HG02798 (cell line): ENCODE measurements around the gene COQ8B.
A peak's percentile ranks its signal among the peaks of the same experiment; 100 is the strongest.
"Not testable (repeated sequence)": the region's sequence is repeated elsewhere in the genome, so short reads cannot be mapped to it uniquely, and the experiment has no call there.

Experiments used
- ATAC-seq: cut with Tn5 transposase; IDR thresholded peaks from one replicate; pipeline ENCODE4 v1.9.1; 2021; ENCODE audit warnings: mild to moderate bottlenecking; ENCODE audit not compliant: unreplicated experiment, poor library complexity

Gene COQ8B

GRCh38 chr19:40672573-40673299 lies 44.0 kb downstream of the COQ8B start:
- no peak for ATAC-seq

GRCh38 chr19:40672038-40672437 lies 44.6 kb downstream of the COQ8B start:
- ATAC-seq: no peak

GRCh38 chr19:40671404-40671803 lies 45.3 kb downstream of the COQ8B start:
- ATAC-seq: no peak

DNA sequence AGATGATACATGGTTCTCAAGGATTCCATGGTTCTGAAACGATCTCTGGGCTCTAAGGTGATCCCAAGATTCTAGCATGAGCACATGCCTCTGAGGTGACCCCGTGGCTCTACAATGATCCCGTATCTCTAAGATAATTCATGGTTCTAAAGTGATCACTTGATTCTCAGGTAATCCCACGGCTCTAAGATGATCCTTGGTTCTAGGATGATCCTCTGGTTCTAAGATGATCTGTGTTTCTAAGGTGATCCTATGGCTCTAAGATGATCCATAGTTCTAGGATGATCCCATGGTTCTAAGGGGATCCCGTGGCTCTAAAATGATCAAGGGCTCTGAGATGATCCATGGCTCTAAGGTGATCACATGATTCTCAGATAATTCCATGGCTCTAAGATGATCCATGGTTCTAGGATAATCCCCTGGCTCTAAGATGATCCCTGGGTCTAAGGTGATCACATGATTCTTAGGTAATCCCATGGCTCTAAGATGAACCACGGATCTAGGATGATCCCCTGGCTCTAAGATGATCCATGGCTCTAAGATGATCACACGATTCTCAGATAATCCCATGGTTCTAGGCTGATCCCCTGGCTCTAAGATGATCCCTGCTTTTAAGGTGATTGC lies 47.6 kb downstream of the COQ8B start:
- ATAC-seq: no peak

DNA sequence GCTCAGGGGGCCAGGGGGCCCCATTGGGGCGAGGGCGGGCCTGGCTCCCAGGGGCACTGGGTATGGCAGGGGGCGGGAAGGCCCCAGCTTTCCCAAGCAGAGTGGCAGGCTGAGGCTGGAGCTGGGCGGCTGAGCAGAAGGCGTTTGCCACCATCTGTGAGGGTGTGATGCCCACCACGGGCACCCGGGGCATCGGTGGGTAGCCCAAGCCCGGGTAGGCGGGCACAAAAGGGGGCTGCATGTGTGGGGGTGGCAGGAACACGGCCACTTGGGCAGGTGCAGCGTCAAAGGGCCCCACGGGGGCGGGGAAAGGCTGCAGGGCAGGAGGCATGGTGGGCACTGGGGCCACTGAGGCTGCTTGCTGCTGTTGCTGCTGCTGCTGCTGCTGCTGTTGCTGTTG lies 49.1 kb downstream of the COQ8B start:
- no peak for ATAC-seq

- ATAC-seq: no peak
These were observed 49.8 kb downstream of the COQ8B start for GRCh38 chr19:40666803-40667438.

- ATAC-seq: no peak
These were observed 52.7 kb downstream of the COQ8B start for GRCh38 chr19:40663695-40664692.

DNA sequence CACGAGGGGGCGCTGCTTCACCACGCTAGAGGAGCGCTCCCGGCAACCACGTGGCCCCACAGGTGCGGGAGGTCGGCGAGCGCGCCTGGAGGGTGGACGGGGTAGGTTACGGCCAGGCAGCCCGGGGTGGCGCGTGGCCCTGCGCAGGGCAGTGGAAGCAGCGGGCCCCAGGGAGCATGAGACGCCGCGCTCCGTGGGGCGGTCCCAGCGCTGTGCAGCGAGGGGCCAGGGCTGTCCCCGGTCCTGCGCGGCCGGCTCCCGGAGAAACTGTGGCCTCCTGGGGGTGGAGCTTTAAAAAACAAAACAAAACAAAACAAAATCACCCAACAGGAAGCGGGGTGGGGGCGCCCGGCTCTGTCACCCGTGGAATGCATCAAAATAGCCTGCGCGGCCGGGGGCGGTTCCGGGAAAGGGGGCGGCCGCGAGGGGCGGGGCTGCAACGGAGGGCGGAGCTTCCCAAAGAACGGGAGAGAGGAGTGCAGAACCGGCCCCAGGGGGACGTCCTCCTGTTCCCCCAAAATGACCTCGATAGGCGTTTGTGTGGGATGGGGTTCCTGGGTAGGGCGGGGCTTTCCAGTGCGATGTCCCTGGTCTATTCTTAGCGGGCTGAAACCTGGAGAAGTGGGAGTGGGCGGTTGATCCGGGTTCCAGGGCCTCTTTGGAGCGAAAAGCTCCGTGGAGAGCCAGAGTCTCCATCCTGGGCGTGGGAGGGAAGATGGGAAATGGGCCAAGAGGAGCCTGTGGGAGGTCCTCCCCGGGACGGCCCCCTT lies 53.6 kb downstream of the COQ8B start:
- peak; percentile 81 for ATAC-seq

DNA sequence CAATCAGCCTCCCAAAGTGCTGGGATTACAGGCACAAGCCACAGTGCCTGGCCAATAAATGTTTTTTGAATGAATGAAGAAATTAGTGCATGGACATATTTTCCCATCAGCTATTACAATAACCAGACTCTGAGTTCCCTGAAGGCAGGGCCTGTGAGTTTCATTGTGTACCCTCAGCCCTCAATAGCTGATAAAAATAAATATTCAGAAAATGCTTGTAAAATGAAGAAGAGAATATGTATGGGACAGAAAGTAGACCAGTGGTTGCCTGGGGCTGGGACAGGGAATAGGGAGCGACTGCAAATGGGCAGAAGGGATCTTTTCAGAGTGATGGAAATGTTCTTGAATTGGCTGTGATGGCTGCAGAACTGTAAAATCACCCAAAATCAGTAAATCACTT lies 55.1 kb downstream of the COQ8B start:
- ATAC-seq: no peak

DNA sequence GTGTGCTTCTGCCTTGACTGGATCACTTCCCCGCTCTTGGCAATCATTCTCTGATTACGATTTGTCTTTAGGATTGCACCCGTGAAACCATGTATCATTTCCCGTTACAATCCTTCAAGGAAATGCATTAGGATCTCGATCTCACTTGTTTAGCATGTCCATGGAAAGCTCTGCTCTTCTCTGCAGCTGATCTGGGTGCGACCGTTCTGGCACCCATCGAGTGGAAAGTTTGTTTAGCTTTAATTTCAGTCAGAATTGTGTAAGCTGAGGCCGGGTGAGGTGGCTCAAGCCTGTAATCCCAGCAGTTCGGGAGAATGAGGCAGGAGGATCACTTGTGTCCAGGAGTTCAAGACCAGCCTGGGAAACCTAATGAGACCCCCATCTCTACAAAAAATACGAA lies 57.1 kb downstream of the COQ8B start:
- ATAC-seq: no peak

GRCh38 chr19:40659116-40659515 lies 57.6 kb downstream of the COQ8B start:
- no peak for ATAC-seq

- no peak for ATAC-seq
These were observed 58.7 kb downstream of the COQ8B start for GRCh38 chr19:40658031-40658430.

- not testable (repeated sequence) for ATAC-seq
These were observed 61.0 kb downstream of the COQ8B start for GRCh38 chr19:40655684-40656083.

GRCh38 chr19:40652303-40652702 lies 64.4 kb downstream of the COQ8B start:
- ATAC-seq: not testable (repeated sequence)

DNA sequence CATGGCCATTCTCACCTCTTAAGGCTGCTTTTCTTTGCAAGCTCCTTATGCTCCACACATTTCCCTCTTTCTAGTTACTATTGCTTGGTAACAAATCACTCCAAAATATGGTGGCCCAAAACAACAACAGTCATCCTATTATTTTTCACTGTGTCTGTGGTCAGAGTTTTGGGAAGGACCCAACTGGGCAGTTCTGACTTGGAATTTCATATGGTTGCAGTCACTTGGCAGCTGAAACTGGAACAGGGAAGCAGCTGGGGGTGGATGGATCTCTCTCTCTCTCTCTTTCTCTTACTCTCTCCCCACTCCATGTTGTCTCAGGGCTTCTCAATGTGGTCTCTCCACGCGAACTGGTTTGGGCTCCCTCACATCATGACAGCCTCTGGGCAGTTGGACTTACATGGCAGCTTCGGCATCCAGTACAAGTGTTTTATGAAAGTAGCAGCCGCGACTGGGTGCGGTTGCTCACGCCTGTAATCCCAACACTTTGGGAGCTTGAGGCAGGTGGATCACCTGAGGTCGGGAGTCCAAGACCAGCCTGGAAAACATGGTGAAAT lies 65.9 kb downstream of the COQ8B start:
- no peak for ATAC-seq

- ATAC-seq: not testable (repeated sequence)
These were observed 66.6 kb downstream of the COQ8B start for GRCh38 chr19:40649903-40650675.

DNA sequence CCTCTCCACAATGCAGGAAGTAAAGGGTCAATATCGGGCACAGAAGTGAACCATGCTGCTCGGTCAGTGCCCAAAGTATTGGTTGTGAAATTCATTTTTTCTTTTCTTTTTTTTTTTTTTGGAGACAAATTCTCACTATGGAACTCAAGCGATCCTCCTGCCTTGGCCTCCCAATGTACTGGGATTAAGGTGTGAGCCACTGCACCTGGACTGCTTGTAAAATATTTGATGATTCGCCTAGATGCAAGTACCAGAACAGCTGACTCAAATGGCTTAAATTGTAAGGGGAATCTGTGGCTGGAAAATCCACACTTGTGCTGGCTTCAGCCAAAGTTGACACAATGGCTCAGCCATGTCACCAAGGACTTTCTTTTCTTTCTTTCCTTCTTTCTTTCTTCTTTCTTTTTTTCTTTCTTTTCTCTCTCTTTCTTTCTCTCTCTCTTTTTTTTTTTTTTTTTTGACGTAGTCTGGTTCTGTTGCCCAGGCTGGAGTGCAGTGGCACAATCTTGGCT lies 69.9 kb downstream of the COQ8B start:
- ATAC-seq: no peak

DNA sequence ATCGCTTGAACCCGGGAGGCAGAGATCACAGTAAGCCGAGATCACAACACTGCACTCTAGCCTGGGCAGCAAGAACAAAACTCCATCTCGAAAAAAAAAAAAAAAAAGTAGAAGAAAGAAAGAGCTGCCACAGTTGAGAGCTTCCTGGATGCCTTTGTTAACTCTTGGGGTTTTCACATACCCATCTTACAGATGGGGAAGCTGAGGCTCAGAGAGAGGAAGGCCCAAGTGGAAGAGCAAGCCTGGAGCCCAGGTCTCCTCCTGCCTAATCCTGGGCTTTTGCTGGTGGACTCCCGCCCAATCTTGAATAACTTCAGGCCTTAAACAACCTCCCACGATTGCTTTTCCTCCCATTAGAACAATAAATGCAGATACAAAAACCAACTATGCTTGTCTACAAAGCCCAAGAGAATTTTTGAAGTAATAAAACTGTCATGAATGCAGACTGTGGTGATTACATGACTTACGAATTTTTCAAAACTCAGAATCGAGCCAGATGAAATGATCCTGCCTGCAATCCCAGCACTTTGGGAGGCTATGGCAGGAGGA lies 73.9 kb downstream of the COQ8B start:
- no peak for ATAC-seq
